ENCODE results near the gene FAM209B. TPM values are rescaled to one million over a fixed set of nuclear protein-coding genes. Genes with fewer than 3 reads are reported as not detected.

Gene FAM209B
- polyA plus RNA-seq, 3 donors, result 0.66 to 1.6 (median 0.84) TPM

- H3K4me1 Mint-ChIP-seq, result peaks cover 22% of the 10 kb centered on the region
- Histone ChIP-seq H3K4me1 (ENCODE audit: control insufficient read depth in 1 of 2, insufficient read depth in 2 of 2, low read length in 2 of 2) (peaks cover 15 to 24% of the 10 kb centered on the region in 2 donors), H4K20me1 (ENCODE audit: insufficient read depth, low read length) (peaks cover 63% of the 10 kb centered on the region), H3K27me3 (ENCODE audit: control insufficient read depth in 2 of 2, insufficient read depth in 2 of 2, low read length in 2 of 2) (no peaks in the 10 kb centered on the region), H3K4me2 (replicated peaks; ENCODE audit: extremely low read depth, low read length, poor library complexity, severe bottlenecking) (no peak overlapping the region), H3K9me3 (replicated peaks in 1 of 2; ENCODE audit: control insufficient read depth in 1 of 2, insufficient read depth in 1 of 2, low read length in 2 of 2) (no peaks in the 10 kb centered on the region), H3K79me2 (ENCODE audit: insufficient read depth, low read length) (peaks cover 12% of the 10 kb centered on the region), H3K27ac (ENCODE audit: low read depth in 1 of 2, low read length in 2 of 2) (peak overlapping the region in 1 of 2 donors; percentile 67), H3K9ac (ENCODE audit: insufficient read depth, low read length, poor library complexity, severe bottlenecking) (no peak overlapping the region), H3K4me3 (replicated peaks in 1 of 3; ENCODE audit: low read depth in 2 of 3, low read length in 3 of 3) (no peak overlapping the region), H3K36me3 (replicated peaks in 1 of 2; ENCODE audit: control insufficient read depth in 1 of 2, insufficient read depth in 2 of 2, low read length in 2 of 2) (peaks cover 73 to 88% of the 10 kb centered on the region in 2 donors), H2AFZ (ENCODE audit: insufficient read depth, low read depth, low read length, poor library complexity, severe bottlenecking) (no peak overlapping the region)
- no peak overlapping the region for H3K4me3 Mint-ChIP-seq
- DNase-seq, result peak; percentile 57 to 71 (median 64)
- TF ChIP-seq CTCF (IDR thresholded peaks at IDR 0.05), result no peak
- no peaks in the 10 kb centered on the region for H3K9me3 Mint-ChIP-seq
- peaks cover 0 to 3% (median 0%) of the 10 kb centered on the region in 3 donors for H3K27me3 Mint-ChIP-seq (ENCODE audit: low read depth in 3 of 3)
- intact Hi-C loops (cut with micrococcal nuclease), result no loop called here
- 9% methylated on average over 8 of the region's 11 CpGs for WGBS (ENCODE audit: insufficient coverage)
- H3K27ac Mint-ChIP-seq, result peak overlapping the region in 6 of 7 donors; percentile 37 to 74 (median 66)
- H3K36me3 Mint-ChIP-seq, result peaks cover 79 to 87% of the 10 kb centered on the region in 2 donors
Observed at GRCh38 chr20:56487216-56487615, 45.8 kb upstream of the FAM209B start.

- Mint-ChIP-seq H3K4me1 (peaks cover 20% of the 10 kb centered on the region), H3K36me3 (peaks cover 85 to 93% of the 10 kb centered on the region in 2 donors)
- H3K79me2 ChIP-seq (ENCODE audit: insufficient read depth, low read length), result peaks cover 12% of the 10 kb centered on the region
Observed at GRCh38 chr20:56488566-56488965, 44.5 kb upstream of the FAM209B start.

More at GRCh38 chr20:56488566-56488965, 44.5 kb upstream of the FAM209B start:
- Histone ChIP-seq H3K36me3 (replicated peaks in 1 of 2; ENCODE audit: control insufficient read depth in 1 of 2, insufficient read depth in 2 of 2, low read length in 2 of 2) (peaks cover 71 to 91% of the 10 kb centered on the region in 2 donors), H3K4me1 (ENCODE audit: control insufficient read depth in 1 of 2, insufficient read depth in 2 of 2, low read length in 2 of 2) (peaks cover 15 to 19% of the 10 kb centered on the region in 2 donors), H3K4me3 (replicated peaks in 1 of 3; ENCODE audit: low read depth in 2 of 3, low read length in 3 of 3) (no peak overlapping the region), H3K27ac (ENCODE audit: low read depth in 1 of 2, low read length in 2 of 2) (no peak overlapping the region), H3K9ac (ENCODE audit: insufficient read depth, low read length, poor library complexity, severe bottlenecking) (no peak overlapping the region), H3K4me2 (replicated peaks; ENCODE audit: extremely low read depth, low read length, poor library complexity, severe bottlenecking) (no peak overlapping the region), H3K9me3 (replicated peaks in 1 of 2; ENCODE audit: control insufficient read depth in 1 of 2, insufficient read depth in 1 of 2, low read length in 2 of 2) (no peaks in the 10 kb centered on the region), H2AFZ (ENCODE audit: insufficient read depth, low read depth, low read length, poor library complexity, severe bottlenecking) (no peak overlapping the region), H4K20me1 (ENCODE audit: insufficient read depth, low read length) (peaks cover 58% of the 10 kb centered on the region), H3K27me3 (ENCODE audit: control insufficient read depth in 2 of 2, insufficient read depth in 2 of 2, low read length in 2 of 2) (no peaks in the 10 kb centered on the region)
- H3K27me3 Mint-ChIP-seq (ENCODE audit: low read depth in 3 of 3), result peaks cover 0 to 3% (median 0%) of the 10 kb centered on the region in 3 donors
- 100% methylated on average over 2 of the region's 5 CpGs for WGBS (ENCODE audit: insufficient coverage)
- peak overlapping the region in 5 of 7 donors; percentile 3 to 76 (median 61) for H3K27ac Mint-ChIP-seq
- H3K9me3 Mint-ChIP-seq, result no peaks in the 10 kb centered on the region
- intact Hi-C loops (cut with micrococcal nuclease), result no loop called here
- TF ChIP-seq CTCF (IDR thresholded peaks at IDR 0.05), result no peak
- no peak overlapping the region for H3K4me3 Mint-ChIP-seq
- no peak for DNase-seq

All from CD14-positive monocyte (primary cell).